Activated effector memory CD4-positive, alpha-beta T cell treated with anti-CD3 and anti-CD28 coated beads, Interleukin-2, amount 50 U/mL, for 16 hours (primary cell): ENCODE results near the gene MYT1.

ENCODE experiments used
- DNase-seq: peaks from one replicate; pipeline ENCODE4 v3.0.0-alpha.2; 2020

The MYT1 gene

GRCh38 chr20:64253443-64253842 lies 89.2 kb downstream of the MYT1 start:
- no peak for DNase-seq

GRCh38 chr20:64254156-64254555 lies 89.9 kb downstream of the MYT1 start:
- no peak for DNase-seq

GRCh38 chr20:64254571-64255360 lies 90.5 kb downstream of the MYT1 start:
- DNase-seq, result no peak

GRCh38 chr20:64255361-64256281 lies 91.4 kb downstream of the MYT1 start, which contains the start of gene PCMTD2:
Gene PCMTD2, plus strand, starts transcription at chr20:64255748. Its CDS starts 4,218 bp downstream, at chr20:64259966.
- DNase-seq, result peak; percentile 94

GRCh38 chr20:64256282-64256935 lies 92.2 kb downstream of the MYT1 start:
- DNase-seq, result no peak

- DNase-seq, result no peak
These were observed 93.0 kb downstream of the MYT1 start for GRCh38 chr20:64257107-64257757.

GRCh38 chr20:64258071-64258823 lies 94.0 kb downstream of the MYT1 start:
- no peak for DNase-seq

- no peak for DNase-seq
These were observed 96.0 kb downstream of the MYT1 start for GRCh38 chr20:64260239-64260638.

- no peak for DNase-seq
These were observed 96.9 kb downstream of the MYT1 start for GRCh38 chr20:64261138-64261537.

- no peak for DNase-seq
These were observed 99.8 kb downstream of the MYT1 start for GRCh38 chr20:64264091-64264490.

GRCh38 chr20:64265201-64265600 lies 100.9 kb downstream of the MYT1 start:
- no peak for DNase-seq

GRCh38 chr20:64266988-64267387 lies 102.7 kb downstream of the MYT1 start:
- no peak for DNase-seq

- DNase-seq, result no peak
These were observed 103.9 kb downstream of the MYT1 start for GRCh38 chr20:64268174-64268573.

GRCh38 chr20:64269604-64270411 lies 105.6 kb downstream of the MYT1 start:
- DNase-seq, result no peak

GRCh38 chr20:64271636-64272035 lies 107.4 kb downstream of the MYT1 start:
- DNase-seq, result no peak

GRCh38 chr20:64273109-64273508 lies 108.9 kb downstream of the MYT1 start:
- DNase-seq, result no peak

GRCh38 chr20:64276817-64277216 lies 112.6 kb downstream of the MYT1 start:
- DNase-seq, result no peak

- no peak for DNase-seq
These were observed 113.5 kb downstream of the MYT1 start for GRCh38 chr20:64277571-64278316.

- no peak for DNase-seq
These were observed 114.0 kb downstream of the MYT1 start for GRCh38 chr20:64278317-64278681.

GRCh38 chr20:64279826-64280459 lies 115.7 kb downstream of the MYT1 start:
- no peak for DNase-seq
